Neural progenitor cell (in vitro differentiated cells): ENCODE results near the gene NTF3.

Experiments
- CTCF ChIP-seq: fragments of 200-600 bp; sonication (generic); IDR thresholded peaks from 2 replicates; pipeline ENCODE4 v1.5.1; 2017; ENCODE audit warnings: antibody characterized with exemption, mild to moderate bottlenecking
- EZH2 ChIP-seq: fragments of 200-600 bp; sonication (generic); IDR thresholded peaks from 2 replicates; pipeline ENCODE4 v1.6.1; 2017; ENCODE audit warnings: antibody characterized with exemption, mild to moderate bottlenecking, moderate library complexity
- EZH2phosphoT487 ChIP-seq: fragments of 200-600 bp; sonication (generic); IDR thresholded peaks from 2 replicates; pipeline ENCODE4 v1.6.1; 2017; ENCODE audit warnings: antibody characterized with exemption

- no peak for TF ChIP-seq CTCF
- no peak for TF ChIP-seq EZH2
- TF ChIP-seq EZH2phosphoT487, result no peak
Observed at GRCh38 chr12:5489017-5489416, 57.1 kb downstream of the NTF3 start.
